GM23248 (cell line): ENCODE data around the gene TP53I3.

Source experiments
- EZH2 ChIP-seq: fragments of 200-600 bp; sonication (generic); IDR thresholded peaks from 2 replicates; pipeline ENCODE4 v1.6.1; 2018; ENCODE audit warnings: antibody characterized with exemption, mild to moderate bottlenecking; ENCODE audit not compliant: insufficient read depth, poor library complexity, severe bottlenecking
- EZH2phosphoT487 ChIP-seq: fragments of 200-600 bp; sonication (generic); IDR thresholded peaks from 2 replicates; pipeline ENCODE4 v1.6.1; 2018; ENCODE audit warnings: antibody characterized with exemption, moderate library complexity, mild to moderate bottlenecking, low read depth; ENCODE audit not compliant: insufficient read depth

GRCh38 chr2:24082787-24083566 lies 1.7 kb downstream of the TP53I3 start:
- no peak for TF ChIP-seq EZH2
- TF ChIP-seq EZH2phosphoT487, result no peak
